ENCODE results near the gene ABCE1.

- TF ChIP-seq, protein P1, sequence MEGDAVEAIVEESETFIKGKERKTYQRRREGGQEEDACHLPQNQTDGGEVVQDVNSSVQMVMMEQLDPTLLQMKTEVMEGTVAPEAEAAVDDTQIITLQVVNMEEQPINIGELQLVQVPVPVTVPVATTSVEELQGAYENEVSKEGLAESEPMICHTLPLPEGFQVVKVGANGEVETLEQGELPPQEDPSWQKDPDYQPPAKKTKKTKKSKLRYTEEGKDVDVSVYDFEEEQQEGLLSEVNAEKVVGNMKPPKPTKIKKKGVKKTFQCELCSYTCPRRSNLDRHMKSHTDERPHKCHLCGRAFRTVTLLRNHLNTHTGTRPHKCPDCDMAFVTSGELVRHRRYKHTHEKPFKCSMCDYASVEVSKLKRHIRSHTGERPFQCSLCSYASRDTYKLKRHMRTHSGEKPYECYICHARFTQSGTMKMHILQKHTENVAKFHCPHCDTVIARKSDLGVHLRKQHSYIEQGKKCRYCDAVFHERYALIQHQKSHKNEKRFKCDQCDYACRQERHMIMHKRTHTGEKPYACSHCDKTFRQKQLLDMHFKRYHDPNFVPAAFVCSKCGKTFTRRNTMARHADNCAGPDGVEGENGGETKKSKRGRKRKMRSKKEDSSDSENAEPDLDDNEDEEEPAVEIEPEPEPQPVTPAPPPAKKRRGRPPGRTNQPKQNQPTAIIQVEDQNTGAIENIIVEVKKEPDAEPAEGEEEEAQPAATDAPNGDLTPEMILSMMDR (IDR thresholded peaks at IDR 0.05; ENCODE audit: low read depth, low read length), result no peak
- TF ChIP-seq EZH2phosphoT487 (IDR thresholded peaks at IDR 0.05; ENCODE audit: low read depth), result no peak
Observed at GRCh38 chr4:145130788-145131399, 32.8 kb downstream of the ABCE1 start.
